Tongue (tissue), 2 donors: ENCODE data around the gene CHP1. TPM values are rescaled to one million over a fixed set of nuclear protein-coding genes. Genes with fewer than 3 reads are reported as not detected.
A peak's percentile ranks its signal among the peaks of the same experiment; 100 is the strongest.
"Not testable (repeated sequence)": the region's sequence is repeated elsewhere in the genome, so short reads cannot be mapped to it uniquely, and the experiment has no call there.

Experiments
- DNase-seq: peaks from one replicate; pipeline ENCODE4 v3.0.0-alpha.2; 2015
- total RNA-seq: library from RNA; depleted of rRNA; stranded (reverse); fragments of >200 nt; gene quantifications from one replicate; pipeline ENCODE4 v1.2.3, GENCODE V29; 2014

Gene CHP1
- total RNA-seq, 1 donor from 2014 or later: 74.6 TPM

DNA sequence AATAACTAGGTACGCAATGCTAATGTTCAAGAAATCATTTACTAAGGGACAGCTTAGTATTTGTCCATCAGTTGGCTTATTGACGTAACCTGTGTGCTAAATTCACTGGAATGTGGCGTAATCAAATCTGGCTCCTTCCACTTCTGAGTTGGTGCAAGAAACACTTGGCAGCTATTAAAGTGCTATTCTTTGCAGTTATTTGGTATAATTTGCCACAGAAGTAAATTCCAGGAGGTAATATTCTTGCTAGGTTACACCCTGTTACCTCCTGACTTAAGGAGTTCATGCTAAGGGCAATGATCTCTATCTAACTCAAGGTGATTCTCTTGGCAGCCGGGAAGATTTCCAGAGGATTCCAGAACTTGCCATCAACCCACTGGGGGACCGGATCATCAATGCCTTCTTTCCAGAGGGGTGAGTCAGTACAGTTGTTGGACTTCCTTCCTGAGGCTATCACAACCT lies 25.5 kb downstream of the CHP1 start:
- no peak for DNase-seq

DNA sequence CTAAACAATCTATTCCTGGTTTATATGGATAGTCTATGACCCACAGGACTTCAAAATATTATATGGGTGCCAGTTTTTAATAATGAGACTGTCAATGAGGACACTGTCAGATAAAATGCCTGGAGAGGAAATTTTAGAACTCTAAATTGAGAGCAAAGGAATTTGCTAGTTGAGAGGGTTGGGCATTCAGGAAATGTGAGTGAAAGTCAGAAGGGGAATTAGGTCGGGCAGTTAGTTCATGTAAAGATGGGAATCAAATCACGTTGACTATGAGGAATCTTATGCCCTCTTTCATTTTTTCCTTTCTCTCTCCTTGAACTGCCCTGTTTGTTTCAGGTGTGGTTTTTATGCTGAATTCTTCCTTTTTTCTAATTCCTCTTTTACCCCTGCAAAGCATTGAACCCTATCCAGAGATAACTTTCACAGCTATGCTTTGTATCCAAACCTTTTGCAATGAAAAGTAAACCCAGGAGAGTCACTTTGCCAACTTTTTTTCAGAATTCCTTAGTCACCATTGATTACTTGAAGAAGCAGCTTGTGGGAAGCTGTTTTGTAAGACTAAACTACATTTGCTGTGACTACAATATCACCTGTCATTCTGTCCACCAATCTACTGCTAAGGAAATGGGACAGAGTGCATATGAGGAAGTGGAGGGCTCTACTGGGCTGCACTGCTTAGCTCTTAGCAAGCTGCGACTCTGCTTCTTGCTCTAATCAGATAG lies 27.8 kb downstream of the CHP1 start:
- no peak for DNase-seq

DNA sequence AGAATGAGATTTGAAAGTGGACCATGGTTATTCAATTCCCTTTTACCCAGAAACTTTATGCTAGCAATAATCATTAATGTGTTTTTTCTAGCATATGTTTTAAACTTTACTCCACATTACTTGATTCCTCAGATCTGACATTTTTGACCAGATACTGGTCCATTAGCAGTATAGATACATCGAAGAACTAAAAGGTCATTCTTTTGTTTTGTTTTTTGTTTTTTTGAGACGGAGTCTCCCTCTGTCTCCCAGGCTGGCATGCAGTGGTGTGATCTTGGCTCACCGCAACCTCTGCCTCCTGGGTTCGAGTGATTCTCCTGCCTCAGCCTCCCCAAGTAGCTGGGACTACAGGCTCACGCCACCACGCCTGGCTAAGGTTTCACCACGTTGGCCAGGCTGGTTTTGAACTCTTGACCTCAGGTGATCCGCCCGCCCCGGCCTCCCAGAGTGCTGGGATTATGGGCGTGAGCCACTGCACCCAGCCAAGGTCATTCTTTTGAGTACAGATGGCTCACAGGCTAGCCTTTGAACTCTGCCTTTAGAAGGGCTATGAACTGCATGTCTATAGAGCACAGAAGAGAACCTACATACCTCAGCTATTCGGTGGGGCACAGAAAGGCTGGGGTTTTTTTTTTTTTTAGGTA lies 28.6 kb downstream of the CHP1 start:
- DNase-seq: no peak

DNA sequence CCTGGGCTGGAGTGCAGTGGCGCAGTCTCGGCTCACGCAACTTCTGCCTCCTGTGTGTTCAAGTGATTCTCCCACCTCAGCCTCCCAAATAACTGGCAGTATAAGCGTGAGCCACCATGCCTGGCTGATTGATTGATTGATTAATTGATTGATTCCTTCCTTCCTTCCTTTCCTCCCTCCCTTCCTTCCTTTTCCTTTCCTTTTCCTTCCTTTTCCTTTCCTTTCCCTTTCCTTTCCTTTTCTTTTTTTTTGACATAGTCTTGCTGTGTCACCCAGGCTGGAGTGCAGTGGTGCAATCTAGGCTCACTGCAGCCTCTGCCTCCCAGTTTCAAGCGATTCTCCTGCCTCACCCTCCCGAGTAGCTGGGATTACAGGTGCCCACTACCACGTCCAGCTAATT lies 29.9 kb downstream of the CHP1 start:
- DNase-seq: not testable (repeated sequence)

DNA sequence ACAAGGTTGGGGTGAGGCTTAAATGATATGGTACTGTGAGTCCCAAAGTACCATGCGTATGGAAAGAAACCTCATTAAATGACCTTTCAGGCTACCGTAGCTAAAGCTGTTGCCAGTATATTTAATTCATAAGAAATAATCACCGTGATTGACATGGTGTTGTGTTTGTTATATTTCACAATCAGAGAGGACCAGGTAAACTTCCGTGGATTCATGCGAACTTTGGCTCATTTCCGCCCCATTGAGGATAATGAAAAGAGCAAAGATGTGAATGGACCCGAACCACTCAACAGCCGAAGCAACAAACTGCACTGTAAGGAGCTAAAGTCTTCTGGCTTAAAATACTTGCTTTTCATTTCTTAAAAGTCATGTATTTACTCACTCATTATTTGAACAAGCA lies 31.5 kb downstream of the CHP1 start:
- no peak for DNase-seq

DNA sequence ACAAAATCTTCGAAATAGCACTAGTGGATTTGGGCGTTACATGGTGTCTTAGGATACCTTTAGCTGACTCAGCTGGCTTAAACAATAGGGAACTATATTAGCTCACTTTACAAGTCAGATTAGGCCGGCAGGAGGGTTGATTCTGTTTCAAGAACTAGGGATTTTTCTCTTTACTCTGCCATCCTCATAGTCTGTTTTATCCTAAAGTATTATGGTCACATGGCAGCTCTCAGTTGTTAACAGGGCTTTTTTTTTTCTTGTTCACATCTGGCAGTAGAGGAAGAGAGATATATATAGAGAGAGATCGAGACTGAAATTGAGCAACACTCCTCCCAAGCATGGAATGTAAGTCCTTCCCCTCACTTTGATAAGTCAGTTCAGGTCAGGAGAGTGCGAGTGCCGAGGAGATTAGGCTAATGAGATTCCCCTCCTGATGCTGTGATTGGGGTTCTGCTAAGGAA lies 32.9 kb downstream of the CHP1 start:
- no peak for DNase-seq

DNA sequence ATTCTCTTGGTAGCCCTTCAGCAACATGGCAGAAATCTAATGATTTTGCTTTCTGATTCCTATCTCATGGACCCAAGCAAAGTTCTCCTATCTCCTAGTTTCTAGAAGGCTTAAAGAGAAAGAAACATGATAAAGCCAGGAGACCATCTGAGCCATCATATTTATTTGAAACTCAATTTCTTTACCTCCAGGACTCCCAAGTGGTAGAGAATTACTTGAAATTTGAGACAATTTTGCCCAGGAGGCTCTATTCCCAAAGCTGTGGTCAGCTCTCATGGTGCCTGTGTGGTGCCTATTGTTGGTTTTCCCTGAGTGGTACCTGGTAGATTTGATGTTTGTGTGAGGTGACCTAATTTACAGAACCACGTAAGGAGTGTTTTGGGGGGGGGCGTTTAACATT lies 38.8 kb downstream of the CHP1 start:
- DNase-seq: no peak

DNA sequence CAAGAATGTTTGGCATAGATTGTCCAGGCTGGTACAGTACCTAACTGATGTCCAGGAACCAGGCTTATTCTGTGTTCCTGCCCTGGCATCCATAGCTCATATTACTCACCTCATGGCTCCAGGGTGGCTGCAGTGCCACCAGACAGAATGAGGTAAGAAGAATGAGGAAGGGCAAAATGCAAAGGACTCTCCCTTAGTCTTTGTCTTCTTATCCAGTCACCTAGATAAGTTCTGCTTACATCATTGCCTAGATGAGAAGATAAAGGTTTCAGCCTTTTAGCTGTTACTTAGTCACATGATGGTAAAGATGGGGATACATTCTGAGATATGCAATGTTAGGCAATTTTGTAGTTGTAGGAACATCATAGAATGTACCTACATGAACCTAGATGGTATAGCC lies 45.8 kb downstream of the CHP1 start:
- no peak for DNase-seq

DNA sequence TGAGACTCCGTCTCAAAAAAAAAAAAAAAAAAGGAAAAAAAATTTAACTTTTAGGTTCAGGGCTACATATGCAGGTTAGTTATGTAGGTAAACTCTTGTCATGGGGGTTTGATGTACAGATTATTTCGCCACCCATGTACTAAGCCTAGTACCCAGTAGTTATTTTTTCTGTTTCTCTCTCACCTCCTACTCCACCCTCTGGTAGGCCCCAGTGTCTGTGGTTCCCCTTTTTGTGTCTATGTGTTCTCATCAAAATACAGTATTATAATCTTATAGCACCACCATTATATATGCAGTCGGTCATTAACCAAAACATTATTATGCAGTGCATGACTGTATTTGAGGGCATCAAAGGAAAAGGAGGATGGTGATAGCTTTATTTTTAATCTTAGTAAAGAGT lies 47.3 kb downstream of the CHP1 start:
- no peak for DNase-seq

DNA sequence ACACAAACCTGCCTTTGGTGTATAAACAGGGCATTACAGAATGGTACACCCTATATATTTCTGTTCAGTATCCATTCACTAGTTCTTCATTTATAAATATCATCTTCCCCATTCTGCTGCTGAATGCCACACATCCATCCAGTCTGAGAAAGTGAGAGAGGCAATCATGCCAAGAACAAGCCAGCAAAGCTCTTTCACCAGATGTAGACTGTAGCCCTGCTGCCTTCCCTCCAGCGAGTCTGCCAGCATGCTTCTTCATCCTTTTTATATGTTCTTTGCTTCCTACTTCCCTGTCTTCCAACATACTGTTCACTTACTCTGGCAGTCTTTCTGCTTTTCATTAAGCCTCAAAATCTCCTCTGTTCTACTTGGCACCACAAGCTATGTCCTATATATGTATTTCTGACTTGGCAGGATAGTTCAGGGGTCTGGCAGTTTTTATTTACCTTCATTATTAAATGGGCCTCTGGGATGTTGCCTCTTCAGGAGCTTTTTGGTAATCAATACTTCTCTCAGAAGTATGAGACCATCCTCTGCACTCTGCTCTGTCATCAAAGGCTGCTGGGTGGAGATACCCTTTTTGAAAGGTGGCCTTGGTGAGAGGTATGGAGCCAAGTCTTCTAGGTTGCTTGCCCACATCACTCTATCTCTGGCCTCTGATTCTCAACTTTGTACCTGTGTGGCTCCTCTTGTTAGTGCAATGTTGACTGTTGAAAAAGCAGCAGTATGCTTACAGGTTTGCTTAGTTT lies 48.6 kb downstream of the CHP1 start:
- DNase-seq: no peak

DNA sequence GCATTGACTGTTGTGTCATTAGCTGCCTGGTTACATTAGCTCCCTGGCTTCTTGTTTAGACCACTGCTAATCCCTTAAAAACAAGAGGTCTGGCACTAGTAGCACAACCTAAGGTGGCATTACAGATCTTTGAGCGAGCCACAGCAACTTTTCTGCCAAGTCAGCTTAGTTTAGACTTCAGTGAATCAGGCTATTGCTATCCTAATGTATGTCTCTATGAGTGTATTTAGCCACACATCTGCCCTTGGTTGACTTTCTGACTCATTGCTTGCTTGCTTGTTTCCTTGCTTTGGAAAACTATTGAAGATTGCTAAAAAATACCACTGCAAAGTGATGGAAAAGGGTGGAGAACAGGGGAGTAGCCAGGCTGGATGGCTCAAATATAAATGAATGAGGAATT lies 50.2 kb downstream of the CHP1 start:
- DNase-seq: no peak

DNA sequence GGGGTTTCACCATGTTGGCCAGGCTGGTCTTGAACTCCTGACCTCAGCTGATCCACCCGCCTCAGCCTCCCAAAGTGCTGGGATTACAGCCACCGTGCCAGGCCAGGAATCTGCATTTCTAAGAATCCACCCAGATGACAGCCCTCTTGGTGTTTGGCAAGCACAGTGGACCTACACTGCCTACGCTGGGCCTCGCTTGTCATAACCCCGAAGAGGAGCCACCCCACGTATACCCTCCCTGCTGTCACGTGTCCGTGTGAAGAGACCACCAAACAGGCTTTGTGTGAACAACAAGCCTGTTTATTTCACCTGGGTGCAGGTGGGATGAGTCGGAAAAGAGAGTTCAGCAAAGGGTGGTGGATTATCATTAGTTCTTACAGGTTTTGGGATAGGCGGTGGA lies 51.4 kb downstream of the CHP1 start:
- not testable (repeated sequence) for DNase-seq

DNA sequence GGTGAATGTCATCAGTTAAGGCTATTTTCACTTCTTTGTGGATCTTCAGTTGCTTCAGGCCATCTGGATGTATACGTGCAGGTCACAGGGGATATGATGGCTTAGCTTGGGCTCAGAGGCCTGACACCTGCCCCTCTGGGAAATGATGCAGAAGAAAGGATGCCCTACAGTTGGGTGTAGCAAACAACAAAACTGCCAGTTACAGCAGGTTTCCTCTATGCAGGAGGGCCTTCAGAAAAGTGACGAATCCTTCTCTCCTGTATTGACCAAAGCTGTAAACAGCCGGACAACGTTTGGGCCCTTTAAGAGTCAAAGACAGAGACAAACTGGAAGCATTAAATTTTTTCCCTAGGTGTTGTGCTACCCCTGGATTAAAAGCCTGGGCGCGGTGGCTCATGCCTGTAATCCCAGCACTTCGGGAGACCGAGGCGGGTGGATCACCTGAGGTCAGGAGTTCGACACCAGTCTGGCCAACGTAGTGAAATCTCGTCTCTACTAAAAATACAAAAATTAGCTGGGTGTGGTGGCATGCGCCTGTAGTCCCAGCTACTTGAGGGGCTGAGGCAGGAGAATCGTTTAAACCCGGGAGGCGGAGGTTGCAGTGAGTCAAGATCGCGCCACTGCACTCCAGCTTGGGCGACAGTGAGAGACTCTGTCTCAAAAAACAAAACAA lies 52.0 kb downstream of the CHP1 start:
- DNase-seq: not testable (repeated sequence)

DNA sequence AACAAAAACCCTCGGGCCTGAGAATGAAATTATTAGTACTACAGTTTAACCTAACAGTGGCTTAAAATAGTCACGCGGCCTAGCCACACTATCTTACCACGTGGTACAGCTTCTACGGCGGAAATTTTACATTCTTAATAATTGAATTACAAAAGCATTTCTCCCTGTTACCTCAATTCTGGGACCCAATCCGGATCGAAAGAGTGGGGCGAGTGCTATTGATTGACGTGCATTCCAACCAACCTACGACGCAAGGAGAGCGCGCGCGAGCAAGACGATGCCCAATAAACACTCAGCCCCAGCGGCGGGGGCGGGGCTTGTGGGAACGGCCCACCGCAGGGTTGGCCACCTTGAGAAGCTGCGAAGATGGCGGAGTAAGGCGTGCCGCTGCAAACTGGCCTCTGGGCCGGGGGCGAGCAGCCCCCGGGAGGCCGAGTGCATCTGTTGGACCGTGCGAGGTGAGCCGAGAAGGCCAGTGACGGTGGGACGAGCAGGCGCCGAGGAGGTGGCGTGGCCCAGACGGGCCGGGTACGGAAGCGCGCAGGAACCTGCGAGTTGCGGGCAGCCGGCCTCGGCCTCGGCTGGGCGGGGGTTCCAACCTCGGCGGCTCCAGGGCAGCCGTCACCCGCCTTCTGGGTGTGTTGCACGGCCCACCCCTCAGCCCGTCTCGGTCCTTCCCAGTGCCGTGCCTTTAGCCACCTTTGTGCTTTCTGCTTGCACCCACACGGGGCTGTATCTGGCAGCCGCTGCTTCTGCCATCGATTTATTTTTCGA lies 52.8 kb downstream of the CHP1 start:
- DNase-seq: peak; percentile 100

DNA sequence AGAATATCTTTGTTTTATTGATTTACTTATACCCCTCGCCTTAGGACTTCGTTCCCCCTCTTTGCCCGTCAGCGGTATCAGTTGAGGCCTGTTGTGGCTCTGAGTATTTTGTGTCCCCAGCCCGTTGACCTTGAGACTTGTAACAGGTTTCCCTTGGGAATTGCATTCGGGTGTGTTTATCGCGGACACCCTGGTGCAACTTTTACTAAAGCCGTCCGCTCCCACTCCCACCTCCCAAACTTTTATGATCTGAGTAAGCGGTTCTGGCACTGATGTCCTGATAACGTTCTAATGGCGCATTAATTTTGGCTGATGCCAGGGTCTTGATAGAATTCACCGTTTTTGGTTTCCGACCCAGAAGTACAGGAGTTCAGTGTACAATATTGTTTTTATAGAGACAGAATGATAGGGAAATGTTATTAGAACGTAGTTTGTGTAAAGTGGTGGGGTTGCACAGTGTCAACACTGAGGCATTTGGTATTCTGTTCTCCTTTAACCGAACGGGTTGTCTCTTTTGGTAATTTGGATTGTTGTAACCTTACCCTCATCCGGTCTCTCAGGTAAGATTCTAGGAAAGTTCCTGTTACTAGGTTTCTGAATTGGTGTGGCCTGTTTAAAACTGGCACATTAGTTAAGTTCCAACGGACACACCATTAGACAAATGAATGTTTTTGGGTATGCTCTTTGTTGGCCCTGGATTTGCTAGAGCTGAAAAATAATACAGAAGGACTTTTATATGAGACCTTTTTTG lies 53.5 kb downstream of the CHP1 start:
- peak; percentile 53 for DNase-seq

DNA sequence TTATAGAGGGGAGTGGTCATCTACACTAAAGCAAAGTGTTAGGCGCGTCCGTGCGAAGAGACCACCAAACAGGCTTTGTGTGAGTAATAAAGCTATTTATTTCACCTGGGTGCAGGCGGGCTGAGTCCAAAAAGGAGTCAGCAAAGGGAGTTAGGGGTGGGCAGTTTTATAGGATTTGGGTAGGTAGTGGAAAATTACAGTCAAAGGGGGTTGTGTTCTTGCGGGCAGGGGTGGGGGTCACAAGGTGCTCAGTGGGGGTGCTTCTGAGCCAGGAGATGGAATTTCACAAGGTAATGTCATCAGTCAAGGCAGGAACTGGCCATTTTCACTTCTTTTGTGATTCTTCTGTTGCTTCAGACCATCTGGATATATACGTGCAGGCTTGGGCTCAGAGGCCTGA lies 54.2 kb downstream of the CHP1 start:
- no peak for DNase-seq

DNA sequence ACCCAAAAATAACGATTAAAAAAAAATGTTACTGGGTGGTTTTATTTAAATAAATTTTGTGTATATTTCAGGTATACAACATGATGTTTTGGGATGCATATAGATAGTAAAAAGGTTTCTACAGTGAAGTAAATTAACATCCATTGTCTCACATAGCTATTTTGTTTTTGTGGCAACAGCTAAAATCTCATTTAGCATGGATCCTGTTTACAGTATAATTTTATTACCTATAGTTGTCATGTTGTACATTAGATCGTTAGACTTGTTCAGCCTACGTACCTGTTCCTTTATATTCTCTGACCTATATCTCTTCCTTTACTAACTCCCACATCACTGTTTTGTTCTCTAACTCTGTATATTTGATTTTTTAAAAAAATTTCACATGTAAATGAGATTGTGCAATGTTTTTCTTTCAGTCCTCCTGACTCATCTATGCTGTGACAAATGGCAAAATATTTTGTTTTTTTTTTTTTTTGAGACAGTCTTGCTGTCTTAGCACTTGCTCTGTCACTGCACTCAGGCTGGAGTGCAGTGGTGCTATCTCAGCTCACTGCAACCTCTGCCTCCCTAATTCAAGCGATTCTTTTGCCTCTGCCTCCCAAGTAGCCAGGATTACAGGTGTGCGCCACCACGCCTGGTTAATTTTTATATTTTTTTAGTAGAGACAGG lies 55.7 kb downstream of the CHP1 start:
- DNase-seq: no peak

DNA sequence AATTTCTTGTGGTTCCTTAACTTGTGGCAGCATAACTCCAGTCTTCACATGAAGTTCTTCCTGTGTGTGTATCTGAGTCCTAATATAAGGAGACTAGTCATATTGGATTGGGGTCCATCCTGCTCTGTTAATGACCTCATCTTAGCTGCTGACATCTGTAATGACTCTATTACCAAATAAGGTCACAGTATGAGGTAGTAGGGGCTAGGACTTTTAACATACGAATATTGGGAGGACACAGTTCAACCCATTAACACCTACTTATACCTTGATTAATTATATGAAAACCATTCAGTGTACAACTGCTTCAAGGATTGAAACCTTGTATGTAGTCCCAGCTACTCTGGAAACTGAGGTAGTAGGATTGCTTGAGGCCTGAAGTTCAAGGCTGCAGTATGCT lies 57.4 kb downstream of the CHP1 start:
- no peak for DNase-seq

DNA sequence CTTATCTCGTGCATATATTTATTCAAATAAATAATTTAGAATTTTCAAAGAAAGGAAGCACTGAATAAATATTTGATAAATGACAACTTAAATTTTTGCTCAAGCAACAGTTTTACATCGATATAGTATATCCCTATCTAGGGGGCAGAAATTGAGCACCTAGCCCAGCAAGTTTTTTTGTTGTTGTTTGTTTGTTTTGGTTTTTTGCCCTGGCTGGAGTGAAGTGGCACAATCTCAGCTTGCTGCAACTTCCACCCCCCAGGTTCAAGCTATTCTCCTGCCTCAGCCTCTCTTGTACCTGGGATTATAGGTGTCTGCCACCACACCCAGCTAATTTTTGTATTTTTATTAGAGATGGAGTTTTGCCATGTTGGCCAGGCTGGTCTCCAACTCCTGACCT lies 58.9 kb downstream of the CHP1 start:
- DNase-seq: no peak

DNA sequence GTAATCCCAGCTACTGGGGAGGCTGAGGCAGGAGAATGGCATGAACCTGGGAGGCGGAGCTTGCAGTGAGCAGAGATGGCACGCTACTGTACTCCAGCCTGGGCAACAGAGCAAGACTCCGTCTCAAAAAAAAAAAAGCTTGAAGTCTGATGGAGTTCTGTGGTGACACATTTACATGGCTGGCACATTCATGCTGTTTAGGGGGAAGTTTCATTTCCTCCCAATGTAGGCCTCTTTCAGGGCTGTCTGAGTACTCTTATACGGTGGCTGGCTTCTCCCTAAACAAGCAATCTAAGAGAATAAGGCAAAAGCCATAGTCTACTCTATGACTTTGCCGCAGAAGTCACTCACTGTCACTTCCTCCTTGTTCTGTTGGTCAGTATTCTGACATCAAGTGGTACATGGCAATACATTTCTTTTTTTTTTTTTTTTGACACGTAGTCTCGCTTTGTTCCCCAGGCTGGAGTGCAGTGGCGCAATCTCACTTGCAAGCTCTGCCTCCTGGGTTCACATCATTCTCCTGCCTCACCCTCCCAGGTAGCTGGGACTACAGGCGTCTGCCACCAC lies 60.1 kb downstream of the CHP1 start:
- no peak for DNase-seq
